HG02870 (cell line): ENCODE results near the gene PLEKHF1.
"Not testable (repeated sequence)": the region's sequence is repeated elsewhere in the genome, so short reads cannot be mapped to it uniquely, and the experiment has no call there.

Experiments
- ATAC-seq: cut with Tn5 transposase; IDR thresholded peaks from one replicate; pipeline ENCODE4 v1.9.1; 2021; ENCODE audit warnings: mild to moderate bottlenecking, moderate library complexity; ENCODE audit not compliant: unreplicated experiment

Gene PLEKHF1

DNA sequence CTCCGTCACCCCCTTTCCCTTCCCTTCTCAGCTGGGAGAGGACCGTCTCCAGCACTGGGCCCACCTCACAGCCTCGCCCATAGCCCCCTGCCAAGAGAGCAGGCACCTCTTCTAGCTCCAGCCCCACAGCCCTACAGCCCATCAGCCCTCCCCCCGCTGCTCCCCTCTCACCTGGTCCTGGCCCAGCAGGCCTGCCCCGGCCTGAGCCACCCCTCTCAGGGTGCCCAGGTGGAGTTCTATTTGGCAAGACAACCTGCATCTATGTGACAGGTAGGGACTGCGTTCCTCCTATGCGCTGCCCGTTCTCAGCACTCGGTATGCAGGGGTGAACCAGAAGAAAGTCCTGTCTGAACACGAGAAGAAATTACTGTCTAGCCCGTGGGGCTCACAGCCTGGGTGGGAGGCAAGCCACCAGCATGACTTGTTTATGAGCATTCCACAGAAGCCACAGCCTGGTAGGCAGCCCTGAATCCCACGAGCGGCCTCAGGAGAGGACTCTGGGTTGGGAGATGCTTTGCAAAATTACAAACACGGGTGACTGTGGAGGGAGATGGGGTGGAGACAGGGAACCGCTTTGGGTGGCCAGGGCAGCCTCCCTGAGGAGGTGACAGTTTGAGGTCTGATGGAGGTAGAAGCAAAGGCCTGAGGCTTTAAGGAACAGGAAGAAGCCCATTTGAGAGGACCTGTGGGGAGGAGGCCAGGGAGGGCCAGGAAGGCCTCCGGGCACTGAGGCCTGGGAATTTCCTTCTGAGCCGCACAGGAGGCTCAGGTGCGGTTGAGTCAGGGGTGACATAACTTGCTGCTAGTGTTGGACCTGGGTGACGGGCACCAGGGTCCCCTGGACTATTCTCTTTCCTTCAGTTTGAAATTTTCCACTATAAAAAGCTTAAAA, 1.2 kb upstream of the PLEKHF1 start:
- ATAC-seq, result no peak

DNA sequence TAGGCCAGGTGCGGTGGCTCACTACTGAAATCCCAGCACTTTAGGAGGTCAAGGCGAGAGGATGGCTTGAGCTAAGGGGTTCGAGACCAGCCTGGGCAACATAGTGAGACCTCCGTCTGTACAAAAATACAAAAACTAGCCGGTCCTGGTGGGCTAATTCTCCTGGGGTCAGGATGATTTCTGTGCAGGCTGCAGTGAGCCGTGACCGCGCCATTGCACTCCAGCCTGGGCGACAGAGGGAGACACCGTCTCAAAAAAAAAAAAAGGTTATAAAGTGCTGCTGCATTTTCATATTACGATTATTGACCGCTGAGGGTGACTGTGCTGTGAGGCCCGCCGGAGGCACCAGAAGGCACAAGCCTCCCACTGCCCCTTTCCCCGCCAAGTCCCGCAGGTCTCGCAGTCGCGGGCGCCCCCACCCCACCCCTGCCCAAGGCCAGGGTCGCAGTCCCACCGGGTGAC, 477 bp upstream of the PLEKHF1 start:
- ATAC-seq, result peak; percentile 30

DNA sequence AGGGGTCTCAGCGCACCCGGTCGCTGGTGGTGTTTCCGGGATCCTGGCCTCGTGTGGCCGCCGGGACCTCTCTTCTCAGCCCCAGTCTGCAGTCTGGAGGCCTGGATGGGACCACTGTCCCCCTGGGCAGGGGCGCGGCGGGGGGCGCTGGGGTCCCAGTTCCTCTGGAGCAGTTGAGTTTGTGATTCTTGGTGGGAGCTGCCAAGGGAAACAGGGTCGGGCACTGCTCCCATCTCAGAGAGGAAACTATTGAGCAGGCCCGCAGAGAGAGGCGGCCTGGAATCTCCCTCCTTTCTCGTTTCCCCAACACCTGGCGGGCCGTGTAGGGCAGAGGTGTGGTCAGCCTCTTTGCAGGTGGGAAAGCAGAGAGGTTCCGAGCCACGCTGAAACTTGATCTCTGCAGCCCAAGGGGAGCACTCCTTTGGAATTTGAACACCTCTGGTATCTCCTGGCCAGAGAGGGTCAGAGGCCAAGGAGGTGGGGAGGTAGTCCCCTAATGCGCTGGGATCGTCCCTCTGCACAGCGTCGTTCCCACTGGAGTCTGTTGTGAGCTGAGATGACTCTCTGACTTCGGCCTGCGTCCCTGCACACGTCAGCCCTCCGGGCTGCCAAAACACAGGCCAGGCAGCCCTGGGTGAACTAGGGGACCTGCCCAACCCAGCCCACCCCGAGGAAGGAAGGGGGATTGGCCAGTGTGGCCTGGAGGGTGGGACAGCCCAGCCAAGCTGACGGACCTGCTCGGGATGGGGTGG, 741 bp downstream of the PLEKHF1 start:
- ATAC-seq, result peak; percentile 5

DNA sequence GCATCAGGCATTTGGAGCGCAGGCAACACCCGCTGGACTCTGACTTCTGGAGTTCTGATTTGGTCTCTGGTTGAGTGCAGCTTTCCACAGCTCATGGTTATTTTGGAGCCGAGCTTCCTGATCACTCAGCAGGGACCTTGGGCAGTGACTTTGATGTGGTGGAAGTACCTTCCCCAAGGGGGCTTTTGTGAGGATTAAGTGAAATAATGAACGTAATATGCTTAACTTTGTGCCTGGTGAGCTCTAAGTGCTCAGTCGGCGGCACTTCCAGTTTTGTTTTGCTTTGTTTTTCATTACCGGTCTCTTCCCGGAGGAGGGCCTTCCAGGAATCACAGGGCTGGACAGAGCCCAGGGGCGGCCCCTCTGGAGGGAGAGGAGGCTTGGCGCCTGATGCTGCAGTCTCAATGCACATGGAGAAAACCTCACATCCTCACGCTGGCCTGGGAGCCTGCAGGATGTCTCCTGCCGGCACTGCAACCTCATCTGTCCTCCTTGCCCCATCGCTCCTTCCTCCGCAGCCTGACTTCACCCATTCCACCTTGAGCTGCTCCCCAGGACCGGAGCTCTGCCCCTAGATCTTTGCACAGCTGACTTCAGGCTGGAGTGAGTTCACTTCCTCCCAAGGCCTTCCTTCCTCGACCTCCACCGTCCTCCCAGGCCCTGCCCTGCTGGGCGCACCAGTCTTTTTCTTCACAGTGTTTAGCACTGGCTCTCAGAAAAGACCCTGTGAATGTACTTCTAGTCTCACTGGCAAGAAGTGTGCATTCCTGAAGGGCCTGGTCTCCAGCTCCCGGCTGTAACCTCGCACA, 1.5 kb downstream of the PLEKHF1 start:
- no peak for ATAC-seq

DNA sequence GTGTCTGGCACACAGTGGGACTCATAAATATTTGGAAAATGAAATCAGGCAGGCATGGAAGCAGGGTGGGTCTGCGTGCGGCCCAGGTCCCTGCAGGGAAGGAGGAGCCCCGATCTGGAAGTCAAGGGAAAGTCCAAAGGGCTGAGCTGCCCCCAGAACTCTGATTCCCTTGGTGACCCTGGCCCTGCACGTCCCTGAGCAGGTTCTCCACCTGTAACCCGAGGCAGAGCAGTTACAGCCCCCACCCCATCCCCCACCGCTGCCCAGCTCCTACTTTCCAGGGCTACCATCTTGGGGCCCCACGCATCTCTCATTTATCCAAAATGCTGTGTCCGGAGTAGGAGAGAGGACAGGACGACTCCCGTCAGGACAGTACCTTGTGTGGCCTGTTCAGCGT, 2.1 kb downstream of the PLEKHF1 start:
- ATAC-seq, result no peak

DNA sequence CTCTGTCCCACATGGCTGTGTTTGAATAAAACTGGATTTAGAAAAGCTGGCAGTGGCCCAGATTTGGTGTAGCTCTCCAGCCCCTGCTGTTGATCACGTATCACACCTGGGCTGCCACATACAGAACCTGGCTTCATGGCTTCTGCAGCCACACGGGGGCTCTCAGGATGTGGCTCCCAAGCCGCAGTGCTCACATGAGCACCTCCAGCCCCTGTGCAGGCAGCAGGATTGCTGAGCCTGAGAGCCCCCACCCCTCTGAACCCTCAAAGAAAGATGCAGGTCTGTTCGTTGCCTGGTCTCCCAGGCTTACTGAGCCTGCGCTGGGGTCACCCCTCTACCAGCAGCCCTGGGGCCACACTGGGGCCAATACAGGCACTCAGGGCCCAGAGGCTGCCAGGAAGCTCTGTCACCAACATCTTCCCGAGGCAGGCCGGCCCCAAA, 2.7 kb downstream of the PLEKHF1 start:
- no peak for ATAC-seq

DNA sequence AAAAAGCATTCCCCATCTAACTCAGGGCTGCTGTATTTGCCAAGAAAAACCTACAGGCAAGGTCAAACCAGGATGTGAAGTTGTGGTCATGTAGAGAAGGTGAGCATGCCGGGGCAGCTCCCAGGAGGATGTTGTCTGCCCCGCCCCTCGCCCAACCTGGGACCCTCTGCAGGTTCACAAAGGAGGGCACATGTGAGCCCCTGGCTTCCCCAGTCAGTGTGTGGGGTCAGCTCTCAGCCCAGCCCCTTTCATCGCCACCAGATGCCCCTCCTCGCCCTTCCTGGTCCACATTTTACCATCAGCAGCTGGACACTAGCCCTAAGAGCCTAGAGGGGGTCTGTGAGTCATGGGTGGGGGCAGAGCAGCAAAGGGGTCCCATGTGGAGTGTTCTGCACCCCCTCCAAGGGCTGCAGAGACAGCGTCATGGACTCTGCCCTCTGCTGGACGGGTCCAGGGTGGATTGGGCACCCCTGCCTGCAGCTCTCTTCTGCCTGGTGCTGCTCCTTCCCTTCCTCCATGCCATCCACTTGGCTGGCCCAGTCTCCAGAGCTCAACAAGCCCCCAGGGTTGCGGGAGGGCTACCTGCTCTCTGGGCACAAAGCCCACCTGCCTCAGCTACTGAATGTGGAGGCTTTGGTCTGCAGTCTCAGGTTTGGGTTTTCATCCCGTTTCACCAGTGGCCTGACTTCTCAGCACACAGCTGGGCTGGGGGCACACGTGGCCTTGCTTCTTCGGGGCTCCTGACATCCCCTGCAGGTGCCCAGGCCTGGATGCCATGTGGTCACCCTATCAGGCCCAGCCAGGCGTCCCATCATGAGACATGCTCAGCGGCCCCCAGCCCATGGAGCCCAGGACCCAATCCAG, 3.7 kb downstream of the PLEKHF1 start:
- ATAC-seq, result no peak

DNA sequence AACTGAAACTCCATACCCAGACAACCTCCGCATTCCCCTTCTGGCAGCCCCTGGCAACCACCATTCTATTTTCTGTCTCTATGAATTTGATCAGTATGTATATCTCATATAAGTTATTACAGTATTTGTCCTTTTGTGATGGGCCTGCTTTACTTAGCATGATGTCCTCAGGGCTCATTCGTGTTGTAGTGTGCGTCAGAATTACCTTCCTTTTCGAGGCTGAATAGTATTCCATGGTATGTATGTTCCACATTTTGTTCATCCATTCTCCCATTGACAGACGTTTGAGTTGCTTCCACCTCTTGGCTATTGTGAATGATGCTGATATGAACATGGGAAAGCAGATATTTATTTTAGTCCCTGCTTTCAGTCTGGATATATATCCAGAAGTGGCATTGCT, 5.0 kb downstream of the PLEKHF1 start:
- ATAC-seq, result no peak

DNA sequence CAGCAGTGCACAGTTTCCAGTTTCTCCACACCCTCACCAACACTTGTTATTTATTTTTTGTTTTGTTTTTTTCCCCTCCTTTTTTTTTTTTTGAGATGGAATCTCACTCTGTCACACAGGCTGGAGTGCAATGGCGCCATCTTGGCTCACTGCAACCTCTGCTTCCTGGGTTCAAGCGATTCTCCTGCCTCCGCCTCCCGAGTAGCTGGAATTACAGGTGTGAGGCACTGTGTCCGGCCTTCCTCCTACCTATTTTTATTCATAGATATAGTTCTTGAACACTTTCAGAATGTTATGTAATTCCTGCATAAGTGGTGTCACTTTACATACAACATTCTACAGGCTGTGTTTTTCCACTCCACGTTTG, 5.7 kb downstream of the PLEKHF1 start:
- not testable (repeated sequence) for ATAC-seq

DNA sequence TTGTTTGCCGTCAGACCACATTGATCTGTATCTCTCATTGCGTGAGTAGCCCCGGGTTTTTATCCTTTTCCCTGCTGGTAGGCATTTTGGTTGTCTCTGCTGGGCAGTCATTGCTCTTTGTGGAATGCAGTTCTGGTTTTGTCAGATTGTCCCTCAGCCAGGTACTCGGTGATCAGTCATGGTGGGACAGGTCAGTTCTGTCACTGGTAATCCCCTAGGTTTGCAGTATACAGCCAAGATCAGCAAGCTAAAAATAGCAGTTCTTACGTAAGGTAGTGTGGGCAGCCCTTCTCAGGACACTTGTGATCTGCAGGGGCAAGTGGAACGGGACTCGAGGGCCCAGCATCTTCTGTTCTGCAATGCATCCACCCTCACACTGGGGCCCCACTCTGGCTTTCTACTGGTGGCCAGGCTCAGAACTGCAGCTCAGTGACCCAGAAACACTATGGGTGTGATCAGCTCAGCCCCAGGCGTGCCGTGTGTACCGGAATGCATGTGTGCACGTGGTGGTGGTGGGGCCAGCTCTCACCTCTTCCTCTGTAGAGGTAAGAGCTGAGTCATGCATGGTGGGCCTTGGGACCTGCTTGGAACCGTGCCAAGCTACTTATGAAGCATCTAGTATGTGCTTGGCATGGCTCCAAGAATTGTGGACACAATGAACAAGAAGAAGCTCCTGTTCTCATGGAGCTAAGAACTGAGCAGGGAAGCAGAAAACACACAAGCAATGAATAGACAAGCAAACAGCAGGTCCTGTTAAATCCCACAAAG, 6.3 kb downstream of the PLEKHF1 start:
- ATAC-seq, result peak; percentile 78

DNA sequence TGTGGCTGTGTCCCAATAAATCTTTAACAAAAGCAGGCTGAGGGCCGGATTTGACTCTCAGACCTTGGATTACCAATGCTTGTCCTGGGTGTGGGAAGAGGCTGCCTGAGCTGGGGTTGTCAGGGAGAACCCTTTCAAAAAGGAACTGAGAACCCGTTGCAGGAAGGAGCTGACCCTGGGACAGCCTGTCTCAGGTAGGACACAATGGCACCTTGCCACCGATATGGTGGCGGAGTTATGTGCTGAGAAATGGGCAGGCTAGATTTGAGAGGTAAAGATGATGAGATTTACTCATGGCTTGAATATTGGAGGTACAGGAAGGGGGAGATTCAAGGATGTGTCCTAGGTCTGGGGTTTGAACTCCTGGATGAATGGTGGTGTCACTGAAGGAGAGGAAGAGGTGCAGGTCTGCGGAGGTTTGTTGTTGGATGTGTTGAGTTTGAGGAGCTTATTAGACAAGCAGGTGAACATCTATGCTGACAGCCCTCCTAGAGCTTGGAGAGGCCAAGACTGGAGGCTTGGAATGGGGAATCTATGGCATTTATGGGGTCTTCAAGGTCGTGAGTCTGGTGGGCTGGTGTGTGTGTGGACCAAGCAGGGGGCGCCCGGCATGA, 7.2 kb downstream of the PLEKHF1 start:
- no peak for ATAC-seq

DNA sequence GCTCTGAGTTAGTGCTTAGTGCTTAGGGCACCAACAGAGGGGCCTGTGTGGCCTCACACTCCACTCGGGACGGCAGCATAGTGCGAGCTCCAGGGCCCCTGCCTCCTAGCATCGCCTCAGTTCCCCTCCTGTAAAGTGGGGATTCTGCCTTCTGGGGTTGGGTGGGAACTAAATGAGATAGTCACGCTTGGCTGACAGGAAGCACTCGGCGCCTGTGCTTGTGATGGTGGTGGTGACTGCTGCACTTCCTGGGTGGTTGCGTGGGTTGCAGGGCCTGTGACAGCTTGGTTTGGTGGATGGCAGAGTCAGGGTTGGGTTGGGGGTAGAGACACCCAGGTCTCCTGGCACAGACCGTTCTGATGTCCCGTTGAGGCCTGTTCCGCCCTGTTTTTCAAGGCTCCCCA, 7.7 kb downstream of the PLEKHF1 start:
- no peak for ATAC-seq

DNA sequence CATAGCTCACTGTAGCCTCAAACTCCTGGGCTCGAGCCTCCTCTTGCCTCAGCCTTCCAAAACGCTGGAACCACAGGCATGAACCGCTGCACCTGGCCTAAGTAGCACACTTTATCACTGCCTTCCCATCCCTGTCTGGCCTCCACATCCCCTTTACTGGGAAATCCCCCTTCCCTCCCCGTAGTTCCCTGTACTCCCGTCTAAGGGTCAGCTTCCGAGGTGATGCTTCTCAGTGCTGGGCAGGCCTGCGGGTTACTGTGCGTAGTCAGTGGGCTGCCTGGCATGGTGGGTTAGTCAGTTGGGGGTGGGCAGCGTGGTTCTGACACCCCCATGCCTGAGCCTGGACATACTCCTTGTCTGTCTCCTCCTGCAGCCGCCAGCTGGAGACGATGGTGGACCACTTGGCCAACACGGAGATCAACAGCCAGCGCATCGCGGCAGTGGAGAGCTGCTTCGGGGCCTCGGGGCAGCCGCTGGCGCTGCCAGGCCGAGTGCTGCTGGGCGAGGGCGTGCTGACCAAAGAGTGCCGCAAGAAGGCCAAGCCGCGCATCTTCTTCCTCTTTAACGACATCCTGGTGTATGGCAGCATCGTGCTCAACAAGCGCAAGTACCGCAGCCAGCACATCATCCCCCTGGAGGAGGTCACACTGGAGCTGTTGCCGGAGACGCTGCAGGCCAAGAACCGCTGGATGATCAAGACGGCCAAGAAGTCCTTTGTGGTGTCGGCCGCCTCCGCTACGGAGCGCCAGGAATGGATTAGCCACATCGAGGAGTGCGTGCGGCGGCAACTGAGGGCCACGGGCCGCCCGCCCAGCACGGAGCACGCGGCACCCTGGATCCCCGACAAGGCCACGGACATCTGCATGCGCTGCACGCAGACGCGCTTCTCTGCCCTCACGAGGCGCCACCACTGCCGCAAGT, 8.4 kb downstream of the PLEKHF1 start:
- no peak for ATAC-seq

DNA sequence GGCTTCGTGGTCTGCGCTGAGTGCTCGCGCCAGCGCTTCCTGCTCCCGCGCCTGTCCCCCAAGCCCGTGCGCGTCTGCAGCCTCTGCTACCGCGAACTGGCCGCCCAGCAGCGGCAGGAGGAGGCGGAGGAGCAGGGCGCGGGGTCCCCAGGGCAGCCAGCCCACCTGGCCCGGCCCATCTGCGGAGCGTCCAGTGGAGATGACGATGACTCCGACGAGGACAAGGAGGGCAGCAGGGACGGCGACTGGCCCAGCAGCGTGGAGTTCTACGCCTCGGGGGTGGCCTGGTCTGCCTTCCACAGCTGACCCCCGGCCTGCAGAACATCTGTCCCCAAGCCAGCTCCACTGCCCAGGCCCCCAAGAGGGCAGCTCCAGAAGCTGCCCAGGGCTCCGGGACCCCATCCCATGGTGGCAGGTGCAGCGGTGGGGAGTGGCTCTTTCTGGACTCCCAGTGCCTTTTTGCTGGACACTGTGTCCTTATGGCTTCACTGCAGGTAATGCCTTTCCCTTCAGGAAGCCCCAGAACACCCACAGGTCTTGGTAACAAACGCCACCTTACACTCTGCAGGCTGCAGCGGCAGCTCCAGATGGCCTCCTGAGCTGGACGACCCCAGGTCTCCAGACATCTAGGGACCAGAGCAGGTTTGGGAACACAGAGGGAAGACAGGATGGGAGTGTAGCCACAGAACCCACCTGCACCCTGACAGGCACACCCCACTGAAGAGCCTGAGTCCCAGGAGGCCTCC, 9.3 kb downstream of the PLEKHF1 start:
- no peak for ATAC-seq

DNA sequence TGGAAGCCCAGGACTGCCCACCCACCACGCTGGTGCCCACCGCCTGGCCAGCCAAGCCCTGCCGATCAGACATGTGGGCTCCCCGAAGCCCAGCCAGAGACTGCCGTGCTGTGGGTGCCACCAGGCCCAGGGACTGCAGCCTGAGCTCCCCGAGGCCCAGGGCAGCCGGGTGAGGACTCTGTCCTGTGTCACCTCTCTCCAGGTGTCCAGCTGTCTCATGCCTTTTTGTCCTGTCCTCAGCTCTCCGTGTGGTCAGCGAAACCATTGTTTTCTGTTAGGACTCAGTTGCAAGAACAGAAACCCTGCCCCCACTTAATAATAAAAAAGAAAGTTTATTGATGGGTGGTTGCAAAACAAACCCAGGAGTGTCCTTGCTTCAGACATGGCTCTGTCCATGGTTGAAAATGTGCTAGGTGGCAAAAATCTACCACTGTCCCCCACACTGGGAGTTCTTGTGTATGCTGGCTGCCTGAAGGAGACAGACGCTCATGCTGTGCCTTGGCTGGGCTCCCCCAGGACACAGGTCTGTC, 9.9 kb downstream of the PLEKHF1 start:
- no peak for ATAC-seq

DNA sequence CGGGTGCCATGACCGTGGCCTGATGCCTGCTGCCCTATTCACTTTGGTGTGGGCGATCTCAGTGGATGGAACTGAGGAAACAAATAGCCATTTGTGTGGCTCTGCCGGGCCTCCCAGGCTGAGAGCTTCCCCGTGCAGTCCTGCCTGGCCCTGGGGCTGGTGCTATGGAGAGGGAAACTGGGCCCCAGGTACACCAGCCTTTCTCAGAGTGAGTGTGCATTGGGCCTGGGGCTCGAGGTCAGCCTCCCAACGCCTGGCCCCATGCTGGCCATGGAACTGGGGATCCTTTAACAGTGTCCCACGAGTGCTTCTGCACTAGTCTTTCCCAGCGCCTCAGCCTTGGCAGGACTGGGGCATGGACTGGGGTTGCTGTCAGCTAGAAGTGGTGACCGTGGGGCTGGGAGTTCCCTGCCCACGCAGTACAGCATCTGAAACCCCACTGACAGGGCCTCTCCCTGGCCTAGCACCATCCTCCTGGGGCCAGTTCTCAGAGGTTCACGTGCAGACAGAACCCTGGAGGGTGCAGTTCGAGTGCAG, 10.5 kb downstream of the PLEKHF1 start:
- no peak for ATAC-seq

DNA sequence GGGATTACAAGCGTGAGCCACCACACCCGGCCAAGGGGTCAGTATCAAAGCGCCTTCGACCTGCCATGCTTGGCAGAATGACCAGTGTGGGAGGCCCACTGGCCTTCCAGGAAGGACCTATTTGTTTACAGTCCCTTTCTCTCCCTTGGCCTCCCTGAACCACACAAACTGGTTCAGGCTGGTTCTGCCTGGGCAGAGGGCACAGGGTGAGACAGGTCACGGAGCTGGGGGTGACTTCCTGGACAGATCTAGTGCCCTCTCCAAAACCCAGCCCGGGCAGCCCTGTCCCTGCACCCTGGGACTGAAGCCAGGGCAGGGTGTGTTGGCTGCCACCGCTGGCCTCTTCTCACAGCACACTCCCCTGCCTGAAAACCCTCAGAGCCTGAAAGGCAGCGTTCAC, 11.3 kb downstream of the PLEKHF1 start:
- ATAC-seq, result no peak
